Stimulated activated memory B cell treated with anti-CD40 and anti-IgM and Interleukin-4, amounts not matched to agents 10 μg/mL and 1 μg/mL and 100 μg/mL, for 72 hours (primary cell): Measurements from ENCODE around the gene TMC7.

Experiments used
- ATAC-seq: fragments of 150-1000 bp; cut with Tn5 transposase; 2 replicates; pipeline ENCODE4 v1.10.0; 2021
- H3K27ac Mint-ChIP-seq: one replicate; pipeline ENCODE4 v1.8.0; 2022; ENCODE audit warnings: mild to moderate bottlenecking, mixed read lengths
- H3K27me3 Mint-ChIP-seq: one replicate; pipeline ENCODE4 v1.8.0; 2022; ENCODE audit warnings: mixed read lengths
- H3K36me3 Mint-ChIP-seq: one replicate; pipeline ENCODE4 v1.8.0; 2022; ENCODE audit warnings: mixed read lengths
- H3K4me1 Mint-ChIP-seq: one replicate; pipeline ENCODE4 v1.8.0; 2022; ENCODE audit warnings: mixed read lengths
- H3K4me3 Mint-ChIP-seq: one replicate; pipeline ENCODE4 v1.8.0; 2022; ENCODE audit warnings: mild to moderate bottlenecking, moderate library complexity, mixed read lengths
- H3K9me3 Mint-ChIP-seq: one replicate; pipeline ENCODE4 v1.8.0; 2022; ENCODE audit warnings: mixed read lengths

TMC7 gene

DNA sequence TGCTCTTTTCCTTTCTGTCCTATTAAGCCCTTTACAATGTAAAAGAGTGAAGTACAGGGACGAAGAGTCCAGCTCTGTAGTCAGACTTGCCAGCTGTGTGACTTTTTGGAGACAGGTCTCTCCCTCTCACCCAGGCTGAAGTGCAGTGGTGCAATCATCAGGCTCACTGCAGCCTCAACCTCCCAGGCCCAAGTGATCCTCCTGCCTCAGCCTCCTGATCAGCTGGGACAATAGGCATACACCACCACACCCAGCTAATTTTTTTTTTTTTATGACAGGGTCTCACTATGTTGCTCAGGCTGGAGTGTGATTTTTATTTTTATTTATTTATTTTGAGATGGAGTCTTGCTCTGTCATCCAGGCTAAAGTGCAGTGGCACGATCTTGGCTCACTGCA is 122.9 kb downstream of the TMC7 start:
- no peak for ATAC-seq
- peaks cover 23% of the 10 kb centered on the region for H3K4me1 Mint-ChIP-seq
- no peak overlapping the region for H3K4me3 Mint-ChIP-seq
- H3K36me3 Mint-ChIP-seq: no peaks in the 10 kb centered on the region
- no peaks in the 10 kb centered on the region for H3K9me3 Mint-ChIP-seq
- H3K27ac Mint-ChIP-seq: no peak overlapping the region
- no peaks in the 10 kb centered on the region for H3K27me3 Mint-ChIP-seq

- peaks cover 8% of the 10 kb centered on the region for H3K27me3 Mint-ChIP-seq
- H3K36me3 Mint-ChIP-seq: no peaks in the 10 kb centered on the region
- H3K4me3 Mint-ChIP-seq: no peak overlapping the region
- no peak for ATAC-seq
- H3K4me1 Mint-ChIP-seq: peaks cover 34% of the 10 kb centered on the region
- no peaks in the 10 kb centered on the region for H3K9me3 Mint-ChIP-seq
- peak overlapping the region; percentile 77 for H3K27ac Mint-ChIP-seq
These were observed 124.9 kb downstream of the TMC7 start for GRCh38 chr16:19108409-19109287.

- H3K27ac Mint-ChIP-seq: peak overlapping the region; percentile 77
- no peaks in the 10 kb centered on the region for H3K9me3 Mint-ChIP-seq
- no peaks in the 10 kb centered on the region for H3K36me3 Mint-ChIP-seq
- H3K27me3 Mint-ChIP-seq: peaks cover 8% of the 10 kb centered on the region
- H3K4me1 Mint-ChIP-seq: peaks cover 36% of the 10 kb centered on the region
- no peak for ATAC-seq
- H3K4me3 Mint-ChIP-seq: no peak overlapping the region
These were observed 125.5 kb downstream of the TMC7 start for GRCh38 chr16:19109288-19109664.

DNA sequence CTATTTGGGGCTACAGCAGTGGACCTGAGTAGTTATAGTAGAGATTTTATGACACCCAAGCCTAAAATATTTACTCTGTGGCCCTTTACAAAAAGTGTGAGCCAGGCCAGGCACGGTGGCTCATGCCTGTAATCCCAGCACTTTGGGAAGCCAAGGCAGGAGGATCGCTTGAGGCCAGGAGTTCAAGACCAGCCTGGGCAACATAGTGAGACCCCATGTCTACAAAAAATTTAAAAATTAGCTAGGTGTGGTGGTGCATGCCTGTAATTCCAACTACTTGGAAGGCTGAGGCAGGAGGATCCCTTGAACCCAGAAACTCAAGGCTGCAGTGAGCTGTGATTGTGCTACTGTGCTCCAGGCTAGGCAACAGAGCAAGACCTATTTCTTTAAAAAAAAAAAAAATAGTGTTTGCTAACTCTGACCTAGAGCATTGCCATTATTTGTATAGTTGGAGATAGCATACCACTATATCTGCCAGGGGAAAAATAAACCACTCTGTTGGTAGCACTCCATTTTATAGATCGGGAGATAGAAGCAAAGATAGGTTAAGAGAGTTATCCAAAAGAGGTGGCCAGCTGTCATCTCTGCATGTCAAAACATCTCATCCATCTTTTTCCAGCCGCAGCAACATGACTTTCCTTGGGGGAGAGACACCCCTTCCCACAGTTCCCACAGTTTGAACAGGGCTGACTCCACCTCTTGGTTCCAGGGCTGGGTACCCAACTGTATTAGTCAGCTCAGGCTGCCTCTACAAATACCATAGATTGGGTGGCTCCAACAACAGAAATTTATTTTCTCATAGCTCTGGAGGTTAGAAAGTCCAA is 127.0 kb downstream of the TMC7 start:
- Mint-ChIP-seq H3K27ac (no peak overlapping the region), H3K9me3 (no peaks in the 10 kb centered on the region), H3K4me3 (no peak overlapping the region), H3K36me3 (peaks cover 8% of the 10 kb centered on the region), H3K4me1 (peaks cover 44% of the 10 kb centered on the region), H3K27me3 (peaks cover 8% of the 10 kb centered on the region)
- no peak for ATAC-seq

- Mint-ChIP-seq H3K4me1 (peaks cover 55% of the 10 kb centered on the region), H3K4me3 (no peak overlapping the region), H3K36me3 (peaks cover 13% of the 10 kb centered on the region), H3K27ac (no peak overlapping the region), H3K9me3 (no peaks in the 10 kb centered on the region), H3K27me3 (peaks cover 8% of the 10 kb centered on the region)
- ATAC-seq: no peak
These were observed 128.3 kb downstream of the TMC7 start for GRCh38 chr16:19112099-19112407.
